ENCODE measurements around the gene PTPRU. TPM values are rescaled to one million over a fixed set of nuclear protein-coding genes. Genes with fewer than 3 reads are reported as not detected.
A peak's percentile ranks its signal among the peaks of the same experiment; 100 is the strongest.

The PTPRU gene
- total RNA-seq, 1 donor from 2014 or later, result 92.5 TPM

DNA sequence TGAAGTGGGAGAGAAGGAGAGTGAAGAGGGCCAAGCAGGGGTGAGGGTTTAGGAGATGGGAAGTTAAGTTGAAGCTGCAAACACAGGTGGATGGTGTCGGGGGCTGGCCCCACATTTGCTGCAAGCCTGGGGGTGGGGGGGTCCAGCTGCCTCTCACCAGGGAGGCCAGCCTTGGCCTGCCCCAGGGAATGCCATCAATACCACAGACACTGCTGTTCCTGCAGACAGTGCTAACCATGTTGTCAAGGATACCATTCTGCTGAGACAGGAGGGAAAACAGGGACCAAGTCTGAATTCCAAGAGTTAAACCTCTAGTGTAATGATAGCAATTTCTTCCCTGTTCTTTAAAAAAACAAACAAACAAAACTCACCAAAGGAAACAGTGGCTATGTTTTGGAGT lies 13.6 kb upstream of the PTPRU start:
- Mint-ChIP-seq H3K4me3 (ENCODE audit: unreplicated experiment) (peak overlapping the region; percentile 30), H3K27ac (ENCODE audit: unreplicated experiment) (no peak overlapping the region), H3K36me3 (ENCODE audit: unreplicated experiment) (peaks cover 4% of the 10 kb centered on the region), H3K9me3 (ENCODE audit: unreplicated experiment) (no peaks in the 10 kb centered on the region), H3K27me3 (ENCODE audit: unreplicated experiment) (peaks cover 8% of the 10 kb centered on the region), H3K4me1 (ENCODE audit: low read depth, unreplicated experiment) (peaks cover 9% of the 10 kb centered on the region)
- no peak for DNase-seq
- TF ChIP-seq, protein P1, sequence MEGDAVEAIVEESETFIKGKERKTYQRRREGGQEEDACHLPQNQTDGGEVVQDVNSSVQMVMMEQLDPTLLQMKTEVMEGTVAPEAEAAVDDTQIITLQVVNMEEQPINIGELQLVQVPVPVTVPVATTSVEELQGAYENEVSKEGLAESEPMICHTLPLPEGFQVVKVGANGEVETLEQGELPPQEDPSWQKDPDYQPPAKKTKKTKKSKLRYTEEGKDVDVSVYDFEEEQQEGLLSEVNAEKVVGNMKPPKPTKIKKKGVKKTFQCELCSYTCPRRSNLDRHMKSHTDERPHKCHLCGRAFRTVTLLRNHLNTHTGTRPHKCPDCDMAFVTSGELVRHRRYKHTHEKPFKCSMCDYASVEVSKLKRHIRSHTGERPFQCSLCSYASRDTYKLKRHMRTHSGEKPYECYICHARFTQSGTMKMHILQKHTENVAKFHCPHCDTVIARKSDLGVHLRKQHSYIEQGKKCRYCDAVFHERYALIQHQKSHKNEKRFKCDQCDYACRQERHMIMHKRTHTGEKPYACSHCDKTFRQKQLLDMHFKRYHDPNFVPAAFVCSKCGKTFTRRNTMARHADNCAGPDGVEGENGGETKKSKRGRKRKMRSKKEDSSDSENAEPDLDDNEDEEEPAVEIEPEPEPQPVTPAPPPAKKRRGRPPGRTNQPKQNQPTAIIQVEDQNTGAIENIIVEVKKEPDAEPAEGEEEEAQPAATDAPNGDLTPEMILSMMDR (IDR thresholded peaks at IDR 0.05; ENCODE audit: partially characterized antibody, unreplicated experiment), result no peak

DNA sequence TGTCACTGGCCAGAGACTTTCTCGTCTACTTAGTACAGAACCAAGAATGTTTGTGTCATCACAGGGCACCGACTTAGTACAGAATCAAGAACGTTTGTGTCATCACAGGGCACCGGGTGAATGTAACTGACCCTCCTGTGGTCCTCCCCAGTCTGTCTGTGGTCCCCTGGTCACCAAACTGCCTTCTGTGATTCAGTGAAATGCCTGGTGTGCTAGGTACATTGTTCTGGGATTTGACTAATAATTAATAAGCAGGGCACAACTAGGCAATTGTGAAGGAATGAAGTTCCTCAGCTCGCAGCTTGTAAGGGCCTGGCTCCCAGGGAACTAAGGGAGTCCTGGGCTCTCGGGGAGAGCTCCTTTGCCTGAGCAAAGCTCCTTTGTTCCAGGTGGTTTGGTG lies 12.8 kb upstream of the PTPRU start:
- TF ChIP-seq, protein P1 (IDR thresholded peaks at IDR 0.05; ENCODE audit: partially characterized antibody, unreplicated experiment), result no peak
- no peak overlapping the region for H3K27ac Mint-ChIP-seq (ENCODE audit: unreplicated experiment)
- H3K4me3 Mint-ChIP-seq (ENCODE audit: unreplicated experiment), result no peak overlapping the region
- H3K36me3 Mint-ChIP-seq (ENCODE audit: unreplicated experiment), result peaks cover 4% of the 10 kb centered on the region
- peaks cover 8% of the 10 kb centered on the region for H3K27me3 Mint-ChIP-seq (ENCODE audit: unreplicated experiment)
- no peaks in the 10 kb centered on the region for H3K9me3 Mint-ChIP-seq (ENCODE audit: unreplicated experiment)
- DNase-seq, result no peak
- peaks cover 9% of the 10 kb centered on the region for H3K4me1 Mint-ChIP-seq (ENCODE audit: low read depth, unreplicated experiment)

- TF ChIP-seq, protein P1 (IDR thresholded peaks at IDR 0.05; ENCODE audit: partially characterized antibody, unreplicated experiment), result no peak
- no peak overlapping the region for H3K4me3 Mint-ChIP-seq (ENCODE audit: unreplicated experiment)
- peaks cover 4% of the 10 kb centered on the region for H3K36me3 Mint-ChIP-seq (ENCODE audit: unreplicated experiment)
- no peak for DNase-seq
- H3K9me3 Mint-ChIP-seq (ENCODE audit: unreplicated experiment), result peaks cover 1% of the 10 kb centered on the region
- H3K27ac Mint-ChIP-seq (ENCODE audit: unreplicated experiment), result no peak overlapping the region
- H3K4me1 Mint-ChIP-seq (ENCODE audit: low read depth, unreplicated experiment), result peaks cover 9% of the 10 kb centered on the region
- peaks cover 8% of the 10 kb centered on the region for H3K27me3 Mint-ChIP-seq (ENCODE audit: unreplicated experiment)
These were observed 11.9 kb upstream of the PTPRU start for GRCh38 chr1:29224356-29224837.

DNA sequence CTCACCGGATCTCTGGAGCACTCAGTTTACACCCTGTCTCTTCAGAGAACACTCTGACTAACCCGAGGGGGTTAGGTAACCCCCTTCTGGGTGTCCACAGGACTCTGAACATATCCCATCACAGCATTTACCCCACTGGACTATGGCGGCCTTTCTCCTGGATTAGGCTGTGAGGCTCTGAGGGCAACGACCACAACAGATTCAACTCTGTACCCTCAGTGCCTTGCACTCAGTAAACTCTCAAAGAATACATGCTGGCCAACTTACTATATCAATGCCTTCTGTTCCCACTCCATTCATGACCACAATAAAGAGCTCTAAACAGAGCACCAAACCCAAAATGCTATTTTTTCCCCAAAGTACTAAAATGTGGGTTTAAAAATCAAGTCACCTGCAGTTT lies 11.0 kb upstream of the PTPRU start:
- DNase-seq, result no peak
- Mint-ChIP-seq H3K4me1 (ENCODE audit: low read depth, unreplicated experiment) (peaks cover 9% of the 10 kb centered on the region), H3K27ac (ENCODE audit: unreplicated experiment) (no peak overlapping the region), H3K4me3 (ENCODE audit: unreplicated experiment) (no peak overlapping the region), H3K36me3 (ENCODE audit: unreplicated experiment) (peaks cover 4% of the 10 kb centered on the region), H3K9me3 (ENCODE audit: unreplicated experiment) (peaks cover 3% of the 10 kb centered on the region), H3K27me3 (ENCODE audit: unreplicated experiment) (peaks cover 8% of the 10 kb centered on the region)
- TF ChIP-seq, protein P1 (IDR thresholded peaks at IDR 0.05; ENCODE audit: partially characterized antibody, unreplicated experiment), result no peak

DNA sequence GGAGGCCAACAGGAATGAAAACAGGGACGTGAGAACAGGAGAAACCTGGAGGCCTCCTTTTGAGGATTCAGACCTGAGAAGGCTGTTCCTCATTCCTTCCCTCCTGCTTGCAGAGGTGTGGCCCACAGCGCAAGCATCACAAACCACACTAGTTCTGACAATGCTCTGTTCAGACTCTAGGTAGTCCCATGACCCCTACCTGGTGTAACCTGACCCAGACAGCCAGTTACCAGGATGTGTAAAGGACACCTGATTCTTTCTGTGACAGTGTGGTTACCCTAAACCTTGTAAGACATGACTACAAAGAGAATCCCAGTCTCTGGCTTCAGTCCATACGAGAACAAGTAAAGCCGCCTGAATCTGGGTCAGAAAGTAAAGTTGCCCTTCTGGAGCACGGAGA lies 8.8 kb upstream of the PTPRU start:
- H3K4me3 Mint-ChIP-seq (ENCODE audit: unreplicated experiment), result no peak overlapping the region
- H3K27me3 Mint-ChIP-seq (ENCODE audit: unreplicated experiment), result peaks cover 3% of the 10 kb centered on the region
- H3K9me3 Mint-ChIP-seq (ENCODE audit: unreplicated experiment), result peaks cover 5% of the 10 kb centered on the region
- H3K36me3 Mint-ChIP-seq (ENCODE audit: unreplicated experiment), result no peaks in the 10 kb centered on the region
- no peak overlapping the region for H3K27ac Mint-ChIP-seq (ENCODE audit: unreplicated experiment)
- TF ChIP-seq, protein P1 (IDR thresholded peaks at IDR 0.05; ENCODE audit: partially characterized antibody, unreplicated experiment), result no peak
- DNase-seq, result no peak
- H3K4me1 Mint-ChIP-seq (ENCODE audit: low read depth, unreplicated experiment), result peaks cover 7% of the 10 kb centered on the region
